HepG2 (cell line): Measurements from ENCODE around the gene ACP1. TPM values are rescaled to one million over a fixed set of nuclear protein-coding genes. Genes with fewer than 3 reads are reported as not detected.

Experiments used
- ATF2 ChIP-seq: sonication (generic); formaldehyde crosslinking; IDR thresholded peaks from 2 replicates; pipeline ENCODE4 v1.4.0; 2020; ENCODE audit warnings: missing genetic modification reagents
- ATF7 ChIP-seq, 2 experiments: fragments of 450-650 bp in 1 of 2; sonication (generic) in 1 of 2; formaldehyde crosslinking in 1 of 2; IDR thresholded peaks; 2 replicates each; pipeline versions ENCODE4 v1.4.0 to v1.6.1; 2016 to 2020; ENCODE audit warnings: antibody characterized with exemption in 1 of 2, mild to moderate bottlenecking in 1 of 2, missing genetic modification reagents in 1 of 2
- DPF2 ChIP-seq: sonication (generic); formaldehyde crosslinking; IDR thresholded peaks from 2 replicates; pipeline ENCODE4 v1.4.0; 2020; ENCODE audit warnings: mild to moderate bottlenecking, low read depth, missing genetic modification reagents, borderline replicate concordance
- FOSL1 ChIP-seq: sonication (generic); formaldehyde crosslinking; IDR thresholded peaks from 2 replicates; pipeline ENCODE4 v1.9.0; 2021; ENCODE audit warnings: missing genetic modification reagents, borderline replicate concordance
- HCFC1 ChIP-seq: fragments of 150-350 bp; IDR thresholded peaks from 2 replicates; pipeline ENCODE4 v1.6.1; 2014; ENCODE audit warnings: low read depth, low read length
- NCOA2 ChIP-seq: sonication (generic); formaldehyde crosslinking; IDR thresholded peaks from 2 replicates; pipeline ENCODE4 v1.8.0; 2022; ENCODE audit warnings: inconsistent platforms
- NR1H2 ChIP-seq: sonication (generic); formaldehyde crosslinking; IDR thresholded peaks from 2 replicates; pipeline ENCODE4 v1.8.1; 2022; ENCODE audit warnings: low read depth, missing genetic modification reagents, borderline replicate concordance
- PAF1 ChIP-seq: IDR thresholded peaks from 2 replicates; pipeline ENCODE4 v1.6.1; 2016; ENCODE audit warnings: missing genetic modification reagents, missing compliant biosample characterization
- POGK ChIP-seq: sonication (generic); formaldehyde crosslinking; conservative IDR thresholded peaks from 2 replicates; pipeline ENCODE4 v1.8.0; 2022; ENCODE audit warnings: mild to moderate bottlenecking, moderate library complexity, missing genetic modification reagents
- SMC3 ChIP-seq: IDR thresholded peaks from 2 replicates; pipeline ENCODE4 v1.6.1; 2011; ENCODE audit warnings: low read length, improper control_type of control experiment
- ZBTB26 ChIP-seq: IDR thresholded peaks from 2 replicates; pipeline ENCODE4 v1.6.1; 2016; ENCODE audit warnings: missing compliant biosample characterization, missing genetic modification reagents, borderline replicate concordance
- ZNF263 ChIP-seq: sonication (generic); formaldehyde crosslinking; IDR thresholded peaks from 2 replicates; pipeline ENCODE4 v1.4.0; 2020; ENCODE audit warnings: missing genetic modification reagents
- ZNF333 ChIP-seq: sonication (generic); formaldehyde crosslinking; IDR thresholded peaks from 2 replicates; pipeline ENCODE4 v1.4.0; 2020; ENCODE audit warnings: mild to moderate bottlenecking, missing genetic modification reagents, borderline replicate concordance
- ZNF431 ChIP-seq: sonication (generic); formaldehyde crosslinking; IDR thresholded peaks from 2 replicates; pipeline ENCODE4 v1.9.0; 2022; ENCODE audit warnings: missing genetic modification reagents, low read depth, mild to moderate bottlenecking, borderline replicate concordance
- ZNF816 ChIP-seq: sonication (generic); formaldehyde crosslinking; IDR thresholded peaks from 2 replicates; pipeline ENCODE4 v1.8.0; 2022; ENCODE audit warnings: missing genetic modification reagents, mild to moderate bottlenecking, borderline replicate concordance
- ZNF878 ChIP-seq: sonication (generic); formaldehyde crosslinking; IDR thresholded peaks from 2 replicates; pipeline ENCODE4 v1.8.1; 2023; ENCODE audit warnings: mild to moderate bottlenecking, missing genetic modification reagents, moderate library complexity
- polyA plus RNA-seq, 8 experiments: library from polyadenylated mRNA; depleted of rRNA in 3 of 8; stranded (reverse) in 7 of 8; unstranded in 1 of 8; fragments of >200 nt; fragmentation: Illumina TruSeq in 4 of 8; extraction: Trizol in 4 of 8; gene quantifications; 2 replicates each; pipeline versions ENCODE4 v1.2.1 to v1.2.3, GENCODE V29; 2011 to 2016; ENCODE audit warnings: low read depth in 4 of 8, missing spikeins in 1 of 8, mixed read lengths in 1 of 8; ENCODE audit not compliant: insufficient read depth in 1 of 8
- total RNA-seq, 5 experiments: library from RNA; depleted of rRNA; stranded (reverse); fragments of >200 nt; fragmentation: Illumina TruSeq; extraction: Trizol; gene quantifications; 2 replicates each; pipeline ENCODE4 v1.2.3, GENCODE V29; 2016; ENCODE audit warnings: low read depth in 1 of 5
- TF ChIP-seq, protein P1 (sequence below): sonication (generic); formaldehyde crosslinking; IDR thresholded peaks from 2 replicates; pipeline ENCODE4 v1.5.1; 2020; ENCODE audit warnings: mild to moderate bottlenecking, moderate library complexity, missing genetic modification reagents
- TF ChIP-seq, protein P2 (sequence below): sonication (generic); formaldehyde crosslinking; IDR thresholded peaks from 2 replicates; pipeline ENCODE4 v1.4.0; 2020; ENCODE audit warnings: mild to moderate bottlenecking, low read depth, missing genetic modification reagents
- TF ChIP-seq, protein P3 (sequence below): sonication (generic); formaldehyde crosslinking; IDR thresholded peaks from 2 replicates; pipeline ENCODE4 v1.4.0; 2020; ENCODE audit warnings: missing genetic modification reagents
- TF ChIP-seq, protein P4 (sequence below): IDR thresholded peaks from 2 replicates; pipeline ENCODE4 v1.6.1; 2016; ENCODE audit warnings: missing biosample characterization, missing genetic modification reagents, low read depth

Gene ACP1
- total and polyA plus RNA-seq, 2 of the 13 experiments (the other 11 are each of a cell fraction or from before 2014, with no cell fraction given), result 246 to 348 TPM

DNA sequence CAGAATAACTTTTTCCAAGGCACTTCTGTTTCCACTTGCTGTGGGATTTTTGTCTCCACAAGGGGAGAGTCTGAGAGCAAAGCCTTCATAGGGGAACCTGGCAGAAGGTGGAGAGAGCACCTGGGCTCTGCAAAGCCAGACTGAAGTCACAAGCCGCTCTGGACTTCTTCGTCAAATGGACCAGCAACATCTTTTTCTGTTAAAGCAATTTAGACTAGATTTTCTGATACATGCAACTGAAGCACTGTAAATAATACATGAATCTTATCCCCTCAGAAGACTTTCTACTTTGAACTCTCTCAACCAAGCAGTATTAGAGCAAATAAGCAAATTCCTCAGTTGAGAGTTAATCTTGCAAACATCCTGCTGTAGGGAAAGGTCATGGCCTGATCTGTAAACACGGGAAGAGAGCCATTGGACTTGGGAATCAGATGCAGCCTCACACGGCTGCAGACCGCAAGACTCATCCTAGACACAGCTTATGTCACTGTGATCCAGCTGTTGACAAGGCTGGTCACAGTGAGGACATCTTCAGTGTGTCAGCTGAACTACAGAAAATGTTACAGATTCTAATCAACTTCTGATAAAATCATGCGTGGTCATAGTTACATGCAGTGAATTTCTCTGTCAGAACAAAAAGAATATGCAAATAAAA lies 4.1 kb upstream of the ACP1 start (continued):
- peak; percentile 93 for TF ChIP-seq ZBTB26 (CRISPR knock-in tag)
- TF ChIP-seq, protein P1, sequence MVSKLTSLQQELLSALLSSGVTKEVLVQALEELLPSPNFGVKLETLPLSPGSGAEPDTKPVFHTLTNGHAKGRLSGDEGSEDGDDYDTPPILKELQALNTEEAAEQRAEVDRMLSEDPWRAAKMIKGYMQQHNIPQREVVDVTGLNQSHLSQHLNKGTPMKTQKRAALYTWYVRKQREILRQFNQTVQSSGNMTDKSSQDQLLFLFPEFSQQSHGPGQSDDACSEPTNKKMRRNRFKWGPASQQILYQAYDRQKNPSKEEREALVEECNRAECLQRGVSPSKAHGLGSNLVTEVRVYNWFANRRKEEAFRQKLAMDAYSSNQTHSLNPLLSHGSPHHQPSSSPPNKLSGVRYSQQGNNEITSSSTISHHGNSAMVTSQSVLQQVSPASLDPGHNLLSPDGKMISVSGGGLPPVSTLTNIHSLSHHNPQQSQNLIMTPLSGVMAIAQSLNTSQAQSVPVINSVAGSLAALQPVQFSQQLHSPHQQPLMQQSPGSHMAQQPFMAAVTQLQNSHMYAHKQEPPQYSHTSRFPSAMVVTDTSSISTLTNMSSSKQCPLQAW (CRISPR knock-in tag), result peak; percentile 98
- TF ChIP-seq ZNF816 (CRISPR knock-in tag), result no peak; the same call in 1 of the 2 replicates
- TF ChIP-seq ZNF878 (CRISPR knock-in tag), result peak; percentile 97
- peak; percentile 93; the same call in 1 of the 2 replicates for TF ChIP-seq NR1H2 (CRISPR knock-in tag)
- TF ChIP-seq, protein P2, sequence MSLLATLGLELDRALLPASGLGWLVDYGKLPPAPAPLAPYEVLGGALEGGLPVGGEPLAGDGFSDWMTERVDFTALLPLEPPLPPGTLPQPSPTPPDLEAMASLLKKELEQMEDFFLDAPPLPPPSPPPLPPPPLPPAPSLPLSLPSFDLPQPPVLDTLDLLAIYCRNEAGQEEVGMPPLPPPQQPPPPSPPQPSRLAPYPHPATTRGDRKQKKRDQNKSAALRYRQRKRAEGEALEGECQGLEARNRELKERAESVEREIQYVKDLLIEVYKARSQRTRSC (CRISPR knock-in tag), result no peak
- TF ChIP-seq ATF7 (IDR thresholded peaks at IDR 0.05), result peak; percentile 70
- peak; percentile 96 for TF ChIP-seq ATF7 (CRISPR knock-in tag; IDR thresholded peaks at IDR 0.05)
- peak; percentile 100 for TF ChIP-seq DPF2 (CRISPR knock-in tag)
- TF ChIP-seq NCOA2 (CRISPR knock-in tag), result peak; percentile 100
- TF ChIP-seq PAF1 (CRISPR knock-in tag), result peak; percentile 55; the same call in 1 of the 2 replicates
- TF ChIP-seq ZNF333 (CRISPR knock-in tag), result no peak
- TF ChIP-seq ZNF263 (CRISPR knock-in tag), result peak; percentile 72
- TF ChIP-seq, protein P3, sequence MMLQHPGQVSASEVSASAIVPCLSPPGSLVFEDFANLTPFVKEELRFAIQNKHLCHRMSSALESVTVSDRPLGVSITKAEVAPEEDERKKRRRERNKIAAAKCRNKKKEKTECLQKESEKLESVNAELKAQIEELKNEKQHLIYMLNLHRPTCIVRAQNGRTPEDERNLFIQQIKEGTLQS (CRISPR knock-in tag), result peak; percentile 88
- TF ChIP-seq, protein P4, sequence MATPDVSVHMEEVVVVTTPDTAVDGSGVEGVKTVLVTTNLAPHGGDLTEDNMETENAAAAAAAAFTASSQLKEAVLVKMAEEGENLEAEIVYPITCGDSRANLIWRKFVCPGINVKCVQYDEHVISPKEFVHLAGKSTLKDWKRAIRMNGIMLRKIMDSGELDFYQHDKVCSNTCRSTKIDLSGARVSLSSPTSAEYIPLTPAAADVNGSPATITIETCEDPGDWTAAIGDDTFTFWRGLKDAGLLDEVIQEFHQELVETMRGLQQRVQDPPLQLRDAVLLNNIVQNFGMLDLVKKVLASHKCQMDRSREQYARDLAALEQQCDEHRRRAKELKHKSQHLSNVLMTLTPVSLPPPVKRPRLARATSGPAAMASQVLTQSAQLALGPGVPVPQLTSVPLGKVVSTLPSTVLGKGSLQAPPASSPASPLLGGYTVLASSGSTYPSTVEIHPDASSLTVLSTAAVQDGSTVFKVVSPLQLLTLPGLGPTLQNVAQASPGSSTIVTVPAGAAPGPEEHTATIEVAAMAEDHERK (CRISPR knock-in tag), result peak; percentile 65
- TF ChIP-seq HCFC1, result no peak
- TF ChIP-seq FOSL1 (CRISPR knock-in tag), result peak; percentile 85
- peak; percentile 82 for TF ChIP-seq SMC3
- TF ChIP-seq ATF2 (CRISPR knock-in tag), result peak; percentile 99
- TF ChIP-seq POGK, result peak; percentile 95
- TF ChIP-seq ZNF431, result peak; percentile 98; the same call in 1 of the 2 replicates
